ENCODE measurements around the gene EMC10.

Gene EMC10

DNA sequence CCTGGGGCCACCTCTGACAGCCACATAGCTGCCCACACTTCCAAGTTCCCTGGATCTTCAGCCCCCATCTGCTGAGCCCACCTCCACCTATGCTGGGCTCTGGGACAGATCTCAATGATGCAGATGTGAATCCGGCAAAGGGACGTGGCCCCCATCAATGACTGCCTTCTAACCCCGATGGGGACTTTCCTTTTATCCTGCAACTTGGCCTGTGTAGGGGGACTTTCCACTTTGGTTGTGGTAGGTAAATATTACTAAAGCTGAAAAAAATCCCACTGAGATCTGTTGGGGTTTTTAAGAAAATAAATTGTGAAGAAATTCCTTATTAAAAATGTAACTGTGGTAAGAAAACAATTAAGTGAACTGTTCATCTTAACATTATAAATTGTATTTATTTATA is 58.2 kb downstream of the EMC10 start:
- Histone ChIP-seq H3K4ac (ENCODE audit: low read depth in 1 of 2, low read length in 2 of 2) (no peak overlapping the region), H3K9me3 (ENCODE audit: control insufficient read depth, low read length) (peaks cover 28% of the 10 kb centered on the region), H2BK5ac (ENCODE audit: low read depth, low read length, poor library complexity, severe bottlenecking) (no peak overlapping the region), H3K4me3 (ENCODE audit: insufficient read depth in 1 of 2, low read depth in 1 of 2, low read length in 2 of 2) (no peak overlapping the region), H2BK15ac (ENCODE audit: low read depth, poor library complexity, severe bottlenecking) (no peak overlapping the region), H2BK12ac (ENCODE audit: low read length in 2 of 2) (no peak overlapping the region), H3K23ac (ENCODE audit: low read length in 2 of 2) (no peak overlapping the region), H3K27ac (ENCODE audit: low read length, poor library complexity, severe bottlenecking) (no peak overlapping the region), H3K27me3 (ENCODE audit: control insufficient read depth in 1 of 2, insufficient read depth in 1 of 2, low read length in 2 of 2) (no peaks in the 10 kb centered on the region), H2AK5ac (ENCODE audit: low read length, severe bottlenecking) (no peak overlapping the region), H2AFZ (ENCODE audit: low read depth, low read length) (no peak overlapping the region), H3K36me3 (ENCODE audit: control insufficient read depth in 1 of 2, insufficient read depth in 2 of 2, low read depth in 1 of 2, low read length in 2 of 2) (no peaks in the 10 kb centered on the region), H3K14ac (ENCODE audit: low read length in 2 of 2) (no peak overlapping the region), H4K91ac (ENCODE audit: low read length) (no peak overlapping the region), H2BK120ac (ENCODE audit: low read depth, low read length) (no peak overlapping the region), H3K4me2 (ENCODE audit: low read length, poor library complexity, severe bottlenecking) (no peak overlapping the region), H3K9ac (ENCODE audit: low read length) (no peak overlapping the region), H3K4me1 (ENCODE audit: control insufficient read depth, insufficient read depth, low read depth, low read length) (no peaks in the 10 kb centered on the region), H3K18ac (ENCODE audit: low read depth in 1 of 2, low read length in 2 of 2) (no peak overlapping the region), H3K79me1 (replicated peaks; ENCODE audit: low read length, poor library complexity, severe bottlenecking) (no peaks in the 10 kb centered on the region), H4K8ac (ENCODE audit: low read length) (no peak overlapping the region)
- no peak for DNase-seq
- WGBS, result 97% methylated on average over 3 of the region's 3 CpGs

GRCh38 chr19:50535672-50536187 is 59.4 kb downstream of the EMC10 start:
- H2AK5ac ChIP-seq (ENCODE audit: low read length, severe bottlenecking), result no peak overlapping the region
- H3K79me1 ChIP-seq (replicated peaks; ENCODE audit: low read length, poor library complexity, severe bottlenecking), result no peaks in the 10 kb centered on the region
- no peak overlapping the region for H2BK12ac ChIP-seq (ENCODE audit: low read length in 2 of 2)
- no peak overlapping the region for H3K4me2 ChIP-seq (ENCODE audit: low read length, poor library complexity, severe bottlenecking)
- H3K18ac ChIP-seq (ENCODE audit: low read depth in 1 of 2, low read length in 2 of 2), result no peak overlapping the region
- no peak overlapping the region for H2BK120ac ChIP-seq (ENCODE audit: low read depth, low read length)
- no peaks in the 10 kb centered on the region for H3K36me3 ChIP-seq (ENCODE audit: control insufficient read depth in 1 of 2, insufficient read depth in 2 of 2, low read depth in 1 of 2, low read length in 2 of 2)
- H3K4ac ChIP-seq (ENCODE audit: low read depth in 1 of 2, low read length in 2 of 2), result no peak overlapping the region
- no peak for DNase-seq
- no peak overlapping the region for H3K9ac ChIP-seq (ENCODE audit: low read length)
- H3K9me3 ChIP-seq (ENCODE audit: control insufficient read depth, low read length), result peaks cover 28% of the 10 kb centered on the region
- no peak overlapping the region for H2AFZ ChIP-seq (ENCODE audit: low read depth, low read length)
- H3K27ac ChIP-seq (ENCODE audit: low read length, poor library complexity, severe bottlenecking), result no peak overlapping the region
- H4K91ac ChIP-seq (ENCODE audit: low read length), result no peak overlapping the region
- H4K8ac ChIP-seq (ENCODE audit: low read length), result no peak overlapping the region
- no peak overlapping the region for H3K14ac ChIP-seq (ENCODE audit: low read length in 2 of 2)
- no peaks in the 10 kb centered on the region for H3K4me1 ChIP-seq (ENCODE audit: control insufficient read depth, insufficient read depth, low read depth, low read length)
- H3K23ac ChIP-seq (ENCODE audit: low read length in 2 of 2), result no peak overlapping the region
- no peak overlapping the region for H2BK15ac ChIP-seq (ENCODE audit: low read depth, poor library complexity, severe bottlenecking)
- no peak overlapping the region for H3K4me3 ChIP-seq (ENCODE audit: insufficient read depth in 1 of 2, low read depth in 1 of 2, low read length in 2 of 2)
- H2BK5ac ChIP-seq (ENCODE audit: low read depth, low read length, poor library complexity, severe bottlenecking), result no peak overlapping the region
- H3K27me3 ChIP-seq (ENCODE audit: control insufficient read depth in 1 of 2, insufficient read depth in 1 of 2, low read length in 2 of 2), result no peaks in the 10 kb centered on the region
- 67% methylated on average over 7 of the region's 11 CpGs for WGBS

DNA sequence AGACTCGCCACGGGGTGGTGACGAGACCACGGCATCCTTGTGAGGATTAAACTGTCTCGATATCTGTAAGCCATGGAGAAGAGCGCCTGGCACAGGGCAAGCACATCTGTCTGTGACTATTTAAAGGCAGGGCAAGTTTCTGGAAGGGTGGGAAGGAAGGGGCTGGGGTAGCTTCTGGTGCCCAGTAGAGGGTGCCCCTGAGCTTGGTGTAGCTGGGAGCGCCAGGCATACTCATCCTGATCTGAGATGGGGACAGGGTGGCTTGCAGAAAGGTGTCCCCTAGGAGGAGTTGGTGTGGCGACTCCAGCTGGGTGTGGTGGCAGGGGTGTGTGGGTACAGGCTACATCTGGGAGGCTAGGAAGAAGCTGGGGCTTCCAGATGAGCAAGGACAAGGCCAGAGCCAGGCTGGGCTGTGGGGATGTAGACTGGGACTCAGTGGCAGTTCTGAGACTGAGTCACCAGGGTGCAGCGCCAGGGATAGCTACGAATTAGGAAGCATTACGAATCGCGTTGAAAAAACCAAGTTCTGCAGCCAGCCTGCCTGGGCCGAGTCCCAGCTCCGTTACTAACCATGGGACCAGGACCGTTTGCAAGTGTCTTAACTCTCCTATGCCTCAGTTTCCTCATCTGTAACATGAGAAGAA is 60.5 kb downstream of the EMC10 start:
- Histone ChIP-seq H3K18ac (ENCODE audit: low read depth in 1 of 2, low read length in 2 of 2) (no peak overlapping the region), H4K91ac (ENCODE audit: low read length) (no peak overlapping the region), H2AFZ (ENCODE audit: low read depth, low read length) (no peak overlapping the region), H3K79me1 (replicated peaks; ENCODE audit: low read length, poor library complexity, severe bottlenecking) (no peaks in the 10 kb centered on the region), H3K27me3 (ENCODE audit: control insufficient read depth in 1 of 2, insufficient read depth in 1 of 2, low read length in 2 of 2) (peaks cover 0 to 4% of the 10 kb centered on the region in 2 experiments), H3K36me3 (ENCODE audit: control insufficient read depth in 1 of 2, insufficient read depth in 2 of 2, low read depth in 1 of 2, low read length in 2 of 2) (no peaks in the 10 kb centered on the region), H3K9ac (ENCODE audit: low read length) (no peak overlapping the region), H3K14ac (ENCODE audit: low read length in 2 of 2) (no peak overlapping the region), H3K4me1 (ENCODE audit: control insufficient read depth, insufficient read depth, low read depth, low read length) (no peaks in the 10 kb centered on the region), H4K8ac (ENCODE audit: low read length) (no peak overlapping the region), H3K4me2 (ENCODE audit: low read length, poor library complexity, severe bottlenecking) (no peak overlapping the region), H2BK120ac (ENCODE audit: low read depth, low read length) (no peak overlapping the region), H2BK5ac (ENCODE audit: low read depth, low read length, poor library complexity, severe bottlenecking) (no peak overlapping the region), H2BK12ac (ENCODE audit: low read length in 2 of 2) (no peak overlapping the region), H3K9me3 (ENCODE audit: control insufficient read depth, low read length) (peaks cover 21% of the 10 kb centered on the region), H3K4me3 (ENCODE audit: insufficient read depth in 1 of 2, low read depth in 1 of 2, low read length in 2 of 2) (no peak overlapping the region), H3K23ac (ENCODE audit: low read length in 2 of 2) (no peak overlapping the region), H2BK15ac (ENCODE audit: low read depth, poor library complexity, severe bottlenecking) (no peak overlapping the region), H2AK5ac (ENCODE audit: low read length, severe bottlenecking) (no peak overlapping the region), H3K4ac (ENCODE audit: low read depth in 1 of 2, low read length in 2 of 2) (no peak overlapping the region), H3K27ac (ENCODE audit: low read length, poor library complexity, severe bottlenecking) (no peak overlapping the region)
- 91% methylated on average over 16 of the region's 16 CpGs for WGBS
- no peak for DNase-seq

GRCh38 chr19:50537306-50537685 is 61.0 kb downstream of the EMC10 start:
- H2AK5ac ChIP-seq (ENCODE audit: low read length, severe bottlenecking), result no peak overlapping the region
- no peaks in the 10 kb centered on the region for H3K79me1 ChIP-seq (replicated peaks; ENCODE audit: low read length, poor library complexity, severe bottlenecking)
- H3K27me3 ChIP-seq (ENCODE audit: control insufficient read depth in 1 of 2, insufficient read depth in 1 of 2, low read length in 2 of 2), result peaks cover 0 to 6% of the 10 kb centered on the region in 2 experiments
- H3K4me1 ChIP-seq (ENCODE audit: control insufficient read depth, insufficient read depth, low read depth, low read length), result no peaks in the 10 kb centered on the region
- no peak overlapping the region for H3K4ac ChIP-seq (ENCODE audit: low read depth in 1 of 2, low read length in 2 of 2)
- no peak overlapping the region for H2BK12ac ChIP-seq (ENCODE audit: low read length in 2 of 2)
- H3K4me2 ChIP-seq (ENCODE audit: low read length, poor library complexity, severe bottlenecking), result no peak overlapping the region
- no peak overlapping the region for H3K18ac ChIP-seq (ENCODE audit: low read depth in 1 of 2, low read length in 2 of 2)
- H3K4me3 ChIP-seq (ENCODE audit: insufficient read depth in 1 of 2, low read depth in 1 of 2, low read length in 2 of 2), result no peak overlapping the region
- no peak overlapping the region for H3K27ac ChIP-seq (ENCODE audit: low read length, poor library complexity, severe bottlenecking)
- no peak overlapping the region for H2AFZ ChIP-seq (ENCODE audit: low read depth, low read length)
- no peak overlapping the region for H3K14ac ChIP-seq (ENCODE audit: low read length in 2 of 2)
- H2BK15ac ChIP-seq (ENCODE audit: low read depth, poor library complexity, severe bottlenecking), result no peak overlapping the region
- 75% methylated on average over 18 of the region's 18 CpGs for WGBS
- no peak overlapping the region for H3K23ac ChIP-seq (ENCODE audit: low read length in 2 of 2)
- no peak for DNase-seq
- H2BK5ac ChIP-seq (ENCODE audit: low read depth, low read length, poor library complexity, severe bottlenecking), result no peak overlapping the region
- H3K9me3 ChIP-seq (ENCODE audit: control insufficient read depth, low read length), result peaks cover 17% of the 10 kb centered on the region
- no peaks in the 10 kb centered on the region for H3K36me3 ChIP-seq (ENCODE audit: control insufficient read depth in 1 of 2, insufficient read depth in 2 of 2, low read depth in 1 of 2, low read length in 2 of 2)
- H4K91ac ChIP-seq (ENCODE audit: low read length), result no peak overlapping the region
- H2BK120ac ChIP-seq (ENCODE audit: low read depth, low read length), result no peak overlapping the region
- no peak overlapping the region for H4K8ac ChIP-seq (ENCODE audit: low read length)
- H3K9ac ChIP-seq (ENCODE audit: low read length), result no peak overlapping the region
